Esophagus squamous epithelium (tissue), 4 donors: ENCODE measurements around the gene VIPR1.

ENCODE experiments used
- POLR2A ChIP-seq, 4 donors: fragments of 450-650 bp; IDR thresholded peaks; one replicate each; pipeline ENCODE4 v1.6.1; 2017; ENCODE audit warnings: antibody characterized with exemption in 4 of 4, mild to moderate bottlenecking in 4 of 4, moderate library complexity in 3 of 4
- TF ChIP-seq, protein P1 (sequence below), 6 experiments: fragments of 450-650 bp in 4 of 6; fragments of 200-600 bp in 2 of 6; sonication (generic) in 2 of 6; IDR thresholded peaks; one replicate each; pipeline ENCODE4 v1.5.1; 2016 to 2019; ENCODE audit warnings: antibody characterized with exemption in 6 of 6, mild to moderate bottlenecking in 4 of 6, moderate library complexity in 4 of 6

DNA sequence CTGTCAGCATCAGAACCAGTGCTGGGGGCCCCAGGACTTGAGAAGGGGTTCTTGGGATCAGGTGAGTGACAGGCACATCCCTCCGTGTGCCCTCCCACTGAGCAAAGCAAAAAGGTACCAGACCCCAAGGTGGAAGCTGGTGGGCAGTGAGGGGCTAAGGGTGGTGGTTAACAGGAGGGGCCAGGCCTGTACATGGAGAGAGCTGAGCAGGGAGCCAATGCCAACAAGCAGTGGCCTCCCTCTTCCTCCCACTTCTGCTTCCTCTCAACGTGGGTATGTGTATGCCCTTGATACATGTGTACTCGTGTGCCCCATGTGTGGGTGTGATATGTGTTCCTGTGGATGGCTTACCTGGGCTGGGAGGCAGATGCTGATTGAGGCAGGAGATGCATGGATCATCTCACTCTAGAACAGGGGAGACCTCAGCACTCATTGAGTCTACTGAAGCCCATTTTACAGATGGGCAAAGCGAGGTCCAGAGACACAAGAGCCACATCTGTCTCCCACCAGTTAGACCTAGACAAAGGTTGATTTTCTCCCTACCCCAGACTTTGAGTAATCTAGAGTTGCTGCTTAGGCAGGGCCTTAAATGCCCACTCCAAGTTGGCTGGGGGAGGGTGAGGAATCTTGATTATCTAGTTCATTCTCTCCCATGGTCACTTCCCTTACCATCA, 945 bp downstream of the VIPR1 start:
- TF ChIP-seq POLR2A (IDR thresholded peaks at IDR 0.05): no peak
- TF ChIP-seq, protein P1, sequence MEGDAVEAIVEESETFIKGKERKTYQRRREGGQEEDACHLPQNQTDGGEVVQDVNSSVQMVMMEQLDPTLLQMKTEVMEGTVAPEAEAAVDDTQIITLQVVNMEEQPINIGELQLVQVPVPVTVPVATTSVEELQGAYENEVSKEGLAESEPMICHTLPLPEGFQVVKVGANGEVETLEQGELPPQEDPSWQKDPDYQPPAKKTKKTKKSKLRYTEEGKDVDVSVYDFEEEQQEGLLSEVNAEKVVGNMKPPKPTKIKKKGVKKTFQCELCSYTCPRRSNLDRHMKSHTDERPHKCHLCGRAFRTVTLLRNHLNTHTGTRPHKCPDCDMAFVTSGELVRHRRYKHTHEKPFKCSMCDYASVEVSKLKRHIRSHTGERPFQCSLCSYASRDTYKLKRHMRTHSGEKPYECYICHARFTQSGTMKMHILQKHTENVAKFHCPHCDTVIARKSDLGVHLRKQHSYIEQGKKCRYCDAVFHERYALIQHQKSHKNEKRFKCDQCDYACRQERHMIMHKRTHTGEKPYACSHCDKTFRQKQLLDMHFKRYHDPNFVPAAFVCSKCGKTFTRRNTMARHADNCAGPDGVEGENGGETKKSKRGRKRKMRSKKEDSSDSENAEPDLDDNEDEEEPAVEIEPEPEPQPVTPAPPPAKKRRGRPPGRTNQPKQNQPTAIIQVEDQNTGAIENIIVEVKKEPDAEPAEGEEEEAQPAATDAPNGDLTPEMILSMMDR (IDR thresholded peaks at IDR 0.05): no peak
